CD14-positive monocyte (primary cell): ENCODE measurements around the gene TDRD9. TPM values are rescaled to one million over a fixed set of nuclear protein-coding genes. Genes with fewer than 3 reads are reported as not detected.

Experiments used
- DNase-seq, 3 donors: peaks; one replicate each; pipeline ENCODE4 v3.0.0-alpha.2; 2011 to 2022
- H2AFZ ChIP-seq: 2 replicates; pipeline ENCODE4 v1.6.0; 2012; ENCODE audit warnings: mild to moderate bottlenecking, low read depth, low read length, inconsistent platforms; ENCODE audit not compliant: insufficient read depth, poor library complexity, severe bottlenecking
- H3K27ac ChIP-seq, 2 donors: 1 replicate in 1 of 2; 2 replicates in 1 of 2; pipeline ENCODE4 v1.5.1; 2012 to 2013; ENCODE audit warnings: low read length in 2 of 2, control low read depth in 1 of 2, inconsistent platforms in 1 of 2, low read depth in 1 of 2, mild to moderate bottlenecking in 1 of 2
- H3K27me3 ChIP-seq, 2 donors: one replicate each; pipeline versions ENCODE4 v1.6.0 to v1.6.1; 2011 to 2013; ENCODE audit warnings: low read length in 2 of 2; ENCODE audit not compliant: control insufficient read depth in 2 of 2, insufficient read depth in 2 of 2
- H3K36me3 ChIP-seq, 2 donors: replicated peaks in 1 of 2; 1 replicate in 1 of 2; 2 replicates in 1 of 2; pipeline versions ENCODE4 v1.5.1 to v1.6.1; 2012 to 2013; ENCODE audit warnings: low read length in 2 of 2, control low read depth in 1 of 2, inconsistent platforms in 1 of 2, mild to moderate bottlenecking in 1 of 2; ENCODE audit not compliant: insufficient read depth in 2 of 2, control insufficient read depth in 1 of 2
- H3K4me1 ChIP-seq, 2 donors: 1 replicate in 1 of 2; 2 replicates in 1 of 2; pipeline versions ENCODE4 v1.5.1 to v1.6.1; 2012 to 2013; ENCODE audit warnings: low read length in 2 of 2, control low read depth in 1 of 2, inconsistent platforms in 1 of 2, mild to moderate bottlenecking in 1 of 2, moderate library complexity in 1 of 2; ENCODE audit not compliant: insufficient read depth in 2 of 2, control insufficient read depth in 1 of 2
- H3K4me2 ChIP-seq: replicated peaks from 2 replicates; pipeline ENCODE3; 2012; ENCODE audit warnings: low read length, moderate library complexity, mild to moderate bottlenecking; ENCODE audit not compliant: poor library complexity, severe bottlenecking; ENCODE audit errors: extremely low read depth
- H3K4me3 ChIP-seq, 3 experiments: fragments of 200-600 bp in 1 of 3; sonication (generic) in 1 of 3; replicated peaks in 1 of 3; 1 replicate in 2 of 3; 2 replicates in 1 of 3; pipeline ENCODE4 v1.5.1; 2011 to 2013; ENCODE audit warnings: low read length in 3 of 3, mild to moderate bottlenecking in 3 of 3, control low read depth in 2 of 3, low read depth in 2 of 3, inconsistent platforms in 1 of 3, moderate library complexity in 1 of 3
- H3K79me2 ChIP-seq: 2 replicates; pipeline ENCODE4 v1.6.0; 2012; ENCODE audit warnings: mild to moderate bottlenecking, control low read depth, inconsistent platforms, low read length, moderate library complexity; ENCODE audit not compliant: insufficient read depth
- H3K9ac ChIP-seq: 2 replicates; pipeline ENCODE4 v1.6.0; 2017; ENCODE audit warnings: low read length, mild to moderate bottlenecking; ENCODE audit not compliant: insufficient read depth, poor library complexity, severe bottlenecking
- H3K9me3 ChIP-seq, 2 donors: replicated peaks in 1 of 2; 1 replicate in 1 of 2; 2 replicates in 1 of 2; pipeline versions ENCODE4 v1.5.1 to v1.6.1; 2012 to 2013; ENCODE audit warnings: low read length in 2 of 2, control low read depth in 1 of 2; ENCODE audit not compliant: control insufficient read depth in 1 of 2, insufficient read depth in 1 of 2
- H4K20me1 ChIP-seq: 2 replicates; pipeline ENCODE4 v1.6.0; 2012; ENCODE audit warnings: mild to moderate bottlenecking, low read length, control low read depth, moderate library complexity; ENCODE audit not compliant: insufficient read depth
- H3K27ac Mint-ChIP-seq, 7 donors: one replicate each; pipeline ENCODE4 v1.8.0; 2020; ENCODE audit warnings: mild to moderate bottlenecking in 7 of 7, mixed read lengths in 7 of 7, moderate library complexity in 6 of 7, inconsistent platforms in 2 of 7
- H3K27me3 Mint-ChIP-seq, 3 donors: one replicate each; pipeline ENCODE4 v1.8.0; 2021 to 2022; ENCODE audit warnings: low read depth in 3 of 3, mild to moderate bottlenecking in 3 of 3, mixed read lengths in 3 of 3, moderate library complexity in 3 of 3, inconsistent platforms in 1 of 3
- H3K36me3 Mint-ChIP-seq, 2 donors: one replicate each; pipeline ENCODE4 v1.8.0; 2020; ENCODE audit warnings: mixed read lengths in 2 of 2, inconsistent platforms in 1 of 2, mild to moderate bottlenecking in 1 of 2
- H3K4me1 Mint-ChIP-seq: one replicate; pipeline ENCODE4 v1.8.0; 2020; ENCODE audit warnings: mild to moderate bottlenecking, mixed read lengths
- H3K4me3 Mint-ChIP-seq, 2 donors: one replicate each; pipeline ENCODE4 v1.8.0; 2020; ENCODE audit warnings: mild to moderate bottlenecking in 2 of 2, mixed read lengths in 2 of 2, moderate library complexity in 1 of 2
- H3K9me3 Mint-ChIP-seq, 7 donors: one replicate each; pipeline ENCODE4 v1.8.0; 2020 to 2022; ENCODE audit warnings: mixed read lengths in 7 of 7, mild to moderate bottlenecking in 6 of 7, moderate library complexity in 6 of 7, inconsistent platforms in 2 of 7
- CTCF ChIP-seq: fragments of 200-600 bp; IDR thresholded peaks from one replicate; pipeline ENCODE4 v1.8.0; 2022; ENCODE audit warnings: antibody characterized with exemption, mild to moderate bottlenecking
- WGBS: methylation state at CpG from one replicate; pipeline ENCODE4 v1.1.5; 2013; ENCODE audit warnings: missing lambda C conversion rate; ENCODE audit not compliant: insufficient coverage; 5-methylcytosine and 5-hydroxymethylcytosine counted together
- intact Hi-C, 2 donors: fragments of 100-400 bp; cut with micrococcal nuclease; formaldehyde crosslinking; loops; one replicate each; pipeline versions ENCODE4 v1.15.0 to v1.15.1; 2023
- polyA plus RNA-seq, 3 donors: library from polyadenylated mRNA; depleted of rRNA in 1 of 3; unstranded in 2 of 3; stranded (reverse) in 1 of 3; fragments of 300-500 nt in 2 of 3; fragments of >200 nt in 1 of 3; fragmentation: Illumina TruSeq in 2 of 3; gene quantifications; 1 replicate in 2 of 3; 2 replicates in 1 of 3; pipeline ENCODE4 v1.2.3, GENCODE V29; 2012 to 2021

TDRD9 gene
- polyA plus RNA-seq, 3 donors: 7.6 to 12.1 (median 11.8) TPM

GRCh38 chr14:104096751-104097700, 168.8 kb downstream of the TDRD9 start:
- Histone ChIP-seq H3K36me3 (no peaks in the 10 kb centered on the region), H3K9me3 (no peaks in the 10 kb centered on the region), H2AFZ (no peak overlapping the region), H3K27me3 (no peaks in the 10 kb centered on the region), H4K20me1 (no peaks in the 10 kb centered on the region), H3K4me1 (no peaks in the 10 kb centered on the region), H3K4me3 (no peak overlapping the region), H3K9ac (no peak overlapping the region), H3K79me2 (no peaks in the 10 kb centered on the region), H3K4me2 (no peak overlapping the region), H3K27ac (no peak overlapping the region)
- intact Hi-C loops: no loop called here
- Mint-ChIP-seq H3K27ac (no peak overlapping the region), H3K9me3 (no peaks in the 10 kb centered on the region), H3K36me3 (no peaks in the 10 kb centered on the region), H3K4me1 (peaks cover 3% of the 10 kb centered on the region), H3K4me3 (no peak overlapping the region), H3K27me3 (peaks cover 0 to 4% (median 2%) of the 10 kb centered on the region in 3 donors)
- 90% methylated on average over 17 of the region's 25 CpGs for WGBS
- DNase-seq: no peak
- TF ChIP-seq CTCF: no peak

GRCh38 chr14:104098272-104099095, 170.2 kb downstream of the TDRD9 start:
- Mint-ChIP-seq H3K4me3 (no peak overlapping the region), H3K9me3 (no peaks in the 10 kb centered on the region)

More at GRCh38 chr14:104098272-104099095, 170.2 kb downstream of the TDRD9 start:
- Histone ChIP-seq H3K9ac (no peak overlapping the region), H4K20me1 (no peaks in the 10 kb centered on the region), H3K4me1 (no peaks in the 10 kb centered on the region), H2AFZ (no peak overlapping the region), H3K4me2 (no peak overlapping the region), H3K27me3 (no peaks in the 10 kb centered on the region), H3K79me2 (no peaks in the 10 kb centered on the region), H3K9me3 (no peaks in the 10 kb centered on the region), H3K4me3 (no peak overlapping the region), H3K36me3 (no peaks in the 10 kb centered on the region), H3K27ac (no peak overlapping the region)
- H3K36me3 Mint-ChIP-seq: no peaks in the 10 kb centered on the region
- WGBS: 87% methylated on average over 23 of the region's 25 CpGs
- peaks cover 3% of the 10 kb centered on the region for H3K4me1 Mint-ChIP-seq
- no peak overlapping the region for H3K27ac Mint-ChIP-seq
- no peak for TF ChIP-seq CTCF
- H3K27me3 Mint-ChIP-seq: peaks cover 0 to 6% (median 0%) of the 10 kb centered on the region in 3 donors
- intact Hi-C loops: no loop called here
- DNase-seq: no peak
